Measurements from ENCODE around the gene ICAM3.

The ICAM3 gene

DNA sequence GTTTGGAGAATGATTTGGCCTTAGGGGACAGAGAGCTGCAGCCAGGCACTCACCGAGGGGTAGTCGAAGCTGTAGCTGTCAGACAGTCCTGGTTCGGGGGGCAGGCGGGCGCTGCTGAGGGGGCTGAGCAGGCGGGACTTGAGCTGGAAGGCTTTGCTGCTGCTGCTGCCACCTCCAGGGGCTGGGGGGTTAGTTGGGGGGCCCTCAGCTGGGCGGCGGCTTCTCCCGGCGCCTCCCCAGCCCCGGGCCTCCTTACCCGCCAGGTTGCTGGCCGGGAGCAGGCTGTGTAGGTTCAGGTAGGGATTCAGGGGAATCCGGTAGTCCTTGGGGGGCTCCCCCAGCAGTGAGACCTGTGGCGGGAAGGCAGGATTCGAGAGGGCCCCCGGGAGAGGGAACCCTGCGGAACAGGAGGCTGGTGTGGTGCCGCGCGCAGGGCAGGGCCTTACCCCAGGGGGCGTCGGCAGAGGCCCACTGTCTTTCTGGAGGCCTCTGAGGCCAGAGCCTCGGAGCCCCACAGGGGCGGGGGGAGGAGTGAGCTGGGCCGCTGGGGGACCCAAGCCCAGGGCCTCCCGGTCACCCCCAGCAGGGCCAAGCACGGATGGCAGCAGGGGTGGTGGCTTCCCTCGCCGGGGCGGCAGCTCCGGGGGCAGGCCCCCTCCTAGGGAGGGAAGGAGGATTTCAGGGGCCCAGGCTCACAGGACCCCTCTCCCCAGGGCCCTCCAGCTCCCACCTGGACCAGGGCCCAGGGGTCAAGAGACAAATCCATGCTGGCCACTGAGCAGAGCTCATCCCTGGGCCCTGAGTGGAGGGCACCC, 18.6 kb downstream of the ICAM3 start:
- in situ Hi-C loops (cut with HindIII; ENCODE audit: low sequenced_read_pairs) = no loop called here
- no peak for TF ChIP-seq CTCF (IDR thresholded peaks at IDR 0.05; ENCODE audit: low read depth, low read length)
- no peak for DNase-seq (ENCODE audit: low read depth, low spot score)
- H3K4me3 ChIP-seq (ENCODE audit: low read depth, low read length) = no peak overlapping the region

GRCh38 chr19:10318807-10319682, 20.4 kb downstream of the ICAM3 start:
- H3K4me3 ChIP-seq (ENCODE audit: low read depth, low read length) = no peak overlapping the region
- no peak for DNase-seq (ENCODE audit: low read depth, low spot score)
- no peak for TF ChIP-seq CTCF (IDR thresholded peaks at IDR 0.05; ENCODE audit: low read depth, low read length)
- in situ Hi-C loops (cut with HindIII; ENCODE audit: low sequenced_read_pairs) = no loop called here

DNA sequence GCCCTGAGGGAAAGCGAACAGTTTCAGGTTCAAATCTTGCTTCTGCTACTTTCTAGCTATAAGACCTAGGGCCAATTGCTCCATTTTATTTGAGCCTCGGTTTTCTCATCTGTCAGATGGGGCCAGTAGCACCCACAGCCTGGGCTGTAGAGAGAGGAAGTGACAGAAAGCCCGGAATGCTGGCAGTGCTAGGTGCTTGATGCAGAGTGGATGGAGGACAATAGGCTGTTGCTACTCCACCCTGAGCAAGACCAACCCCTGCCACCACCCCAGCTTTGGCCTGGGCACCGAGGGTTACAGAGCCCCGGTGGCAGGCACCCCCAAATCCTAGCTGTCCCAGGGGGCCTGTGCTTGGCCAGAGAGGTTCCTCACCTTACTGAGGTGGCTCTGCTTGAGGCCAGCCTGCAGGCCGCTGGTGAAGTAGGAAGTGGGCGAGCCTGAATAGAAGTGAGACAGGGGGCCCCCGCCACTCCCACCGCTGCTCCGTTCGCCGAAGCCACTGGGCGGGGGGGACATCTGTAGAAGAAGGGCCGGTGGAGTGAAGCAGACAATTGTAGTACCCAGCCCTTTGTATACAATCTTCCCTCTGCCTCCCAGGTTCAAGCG, 21.5 kb downstream of the ICAM3 start:
- no peak for DNase-seq (ENCODE audit: low read depth, low spot score)
- TF ChIP-seq CTCF (IDR thresholded peaks at IDR 0.05; ENCODE audit: low read depth, low read length) = no peak
- H3K4me3 ChIP-seq (ENCODE audit: low read depth, low read length) = no peak overlapping the region
- in situ Hi-C loops (cut with HindIII; ENCODE audit: low sequenced_read_pairs) = no loop called here

DNA sequence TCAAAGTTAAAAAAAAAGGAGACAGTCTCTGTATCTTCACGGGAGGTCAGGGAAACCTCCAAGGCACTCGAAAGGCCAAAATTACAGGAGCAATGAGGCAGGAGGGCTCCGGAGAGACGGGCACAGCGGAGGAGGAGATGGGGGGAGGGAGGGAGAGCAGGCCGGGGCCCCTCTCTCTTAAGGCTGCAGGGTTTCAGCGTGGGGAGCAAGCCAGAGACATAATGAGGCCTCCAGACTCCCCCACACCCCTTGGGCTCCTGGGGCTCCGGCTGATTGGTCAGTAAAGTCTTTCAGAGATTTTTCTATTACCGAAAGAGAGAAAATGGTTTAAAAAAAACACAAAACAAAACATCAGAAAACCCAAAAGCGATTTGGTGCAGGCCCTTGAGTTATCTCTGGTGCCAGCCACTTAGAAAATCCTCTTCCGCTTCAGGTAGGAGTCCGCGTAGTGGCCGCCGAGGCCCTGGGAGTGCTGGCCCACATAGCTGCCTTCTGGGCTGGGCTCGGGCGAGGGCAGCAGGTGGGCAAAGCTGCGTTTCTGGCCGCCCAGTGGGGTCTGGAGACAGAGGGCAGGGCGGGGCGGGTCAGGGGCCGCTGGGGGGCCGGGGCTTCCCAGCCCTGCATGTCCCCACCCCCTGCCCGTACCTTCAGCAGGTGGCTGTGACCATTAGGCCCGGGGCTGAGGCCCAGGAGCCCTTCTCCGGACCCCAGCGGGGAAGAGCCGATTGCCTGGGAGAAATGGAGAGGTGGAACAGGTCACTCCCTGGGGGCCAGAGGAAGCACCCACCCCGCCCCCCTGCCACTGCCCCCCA, 22.2 kb downstream of the ICAM3 start:
- no peak for DNase-seq (ENCODE audit: low read depth, low spot score)
- no peak overlapping the region for H3K4me3 ChIP-seq (ENCODE audit: low read depth, low read length)
- in situ Hi-C loops (cut with HindIII; ENCODE audit: low sequenced_read_pairs) = no loop called here
- TF ChIP-seq CTCF (IDR thresholded peaks at IDR 0.05; ENCODE audit: low read depth, low read length) = no peak

DNA sequence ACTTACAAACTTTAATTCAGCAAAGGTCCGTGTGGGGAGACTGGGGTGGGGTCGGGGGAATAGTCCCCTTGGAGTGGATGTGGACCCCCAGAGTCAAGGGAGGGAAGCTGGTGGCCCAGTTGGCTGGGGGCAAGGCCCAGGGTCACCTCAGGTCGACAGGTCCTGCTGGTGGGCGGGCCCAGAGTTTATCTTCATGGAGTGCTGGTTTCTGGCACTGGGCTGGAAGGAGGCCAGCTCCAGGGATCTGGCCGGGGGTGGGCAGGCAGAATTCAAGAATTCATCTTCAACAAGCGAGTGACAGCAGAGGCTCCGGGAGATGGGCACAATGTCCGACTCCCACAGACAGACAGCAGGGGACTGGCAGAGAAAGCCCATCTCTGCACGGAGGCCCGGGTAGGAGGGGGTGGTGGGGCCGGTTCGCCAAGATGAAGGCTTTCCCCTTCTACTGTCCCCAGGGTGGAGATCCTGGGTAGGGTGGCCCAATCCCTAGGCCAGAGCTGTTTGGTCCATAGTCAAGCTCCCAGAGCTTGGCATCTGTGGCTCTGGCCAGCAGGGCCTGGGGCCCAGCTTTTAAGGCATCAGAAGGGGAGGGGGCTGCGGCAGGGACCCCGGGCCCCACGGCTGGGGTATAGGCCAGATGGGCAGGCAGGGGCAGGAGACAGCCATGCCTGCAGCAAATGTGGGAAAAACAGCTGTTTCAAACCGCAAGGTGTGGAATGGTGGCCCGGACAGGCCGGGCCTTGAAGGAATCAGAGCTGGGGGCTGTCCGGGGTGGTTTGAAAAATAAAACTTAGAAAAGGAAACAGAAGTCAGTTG, 23.0 kb downstream of the ICAM3 start:
- in situ Hi-C loops (cut with HindIII; ENCODE audit: low sequenced_read_pairs) = no loop called here
- DNase-seq (ENCODE audit: low read depth, low spot score) = no peak
- H3K4me3 ChIP-seq (ENCODE audit: low read depth, low read length) = peak overlapping the region; percentile 82
- TF ChIP-seq CTCF (IDR thresholded peaks at IDR 0.05; ENCODE audit: low read depth, low read length) = no peak
